Mononuclear cell (primary cell): Measurements from ENCODE around the gene NUP62. TPM values are rescaled to one million over a fixed set of nuclear protein-coding genes. Genes with fewer than 3 reads are reported as not detected.

ENCODE experiments used
- H3K27me3 ChIP-seq: 2 replicates; pipeline ENCODE4 v1.6.0; 2011; ENCODE audit warnings: low read length, control low read depth; ENCODE audit not compliant: insufficient read depth
- H3K4me1 ChIP-seq: 2 replicates; pipeline ENCODE4 v1.5.1; 2011; ENCODE audit warnings: mild to moderate bottlenecking, low read length, control low read depth; ENCODE audit not compliant: insufficient read depth
- H3K4me3 ChIP-seq: 2 replicates; pipeline ENCODE4 v1.5.1; 2011; ENCODE audit warnings: mild to moderate bottlenecking, low read length, moderate library complexity
- H3K9me3 ChIP-seq: 2 replicates; pipeline ENCODE4 v1.5.1; 2011; ENCODE audit warnings: low read depth, mild to moderate bottlenecking, control low read depth, low read length
- total RNA-seq: library from RNA; depleted of rRNA; stranded (reverse); fragments of >200 nt; gene quantifications from one replicate; pipeline ENCODE4 v1.2.3, GENCODE V29; 2012

Gene NUP62
- total RNA-seq, 1 donor = 21.8 TPM

GRCh38 chr19:49857061-49857837 lies 72.1 kb downstream of the NUP62 start:
- peaks cover under 1% of the 10 kb centered on the region for H3K27me3 ChIP-seq
- H3K4me1 ChIP-seq = peaks cover 10% of the 10 kb centered on the region
- no peaks in the 10 kb centered on the region for H3K9me3 ChIP-seq
- H3K4me3 ChIP-seq = no peak overlapping the region

Other genes with a start within 250 kb of the NUP62 start
- gene ADM5, start 239.9 kb downstream of the NUP62 start, total RNA-seq = 0.84 TPM
- gene CPT1C, start 238.4 kb downstream of the NUP62 start, total RNA-seq = 0.73 TPM
- gene TSKS, start 166.2 kb downstream of the NUP62 start, total RNA-seq = 0.31 TPM
- 30.2 TPM for gene AP2A1, start 162.5 kb downstream of the NUP62 start, total RNA-seq
- gene FUZ, start 116.2 kb downstream of the NUP62 start, total RNA-seq = 4.6 TPM
- gene MED25, start 111.2 kb downstream of the NUP62 start, total RNA-seq = 15.1 TPM
- gene PTOV1, start 78.3 kb downstream of the NUP62 start, total RNA-seq = 26.1 TPM
- gene PNKP, start 61.9 kb downstream of the NUP62 start, total RNA-seq = 28.4 TPM
- 3.0 TPM for gene AKT1S1, start 52.1 kb downstream of the NUP62 start, total RNA-seq
- gene TBC1D17, start 51.8 kb downstream of the NUP62 start, total RNA-seq = 6.1 TPM
- gene IL4I1, start 32.6 kb downstream of the NUP62 start, total RNA-seq = 2.0 TPM
- 5.0 TPM for gene ATF5, start 299 bp downstream of the NUP62 start, total RNA-seq
- 0.10 TPM for gene SIGLEC11, start 31.7 kb upstream of the NUP62 start, total RNA-seq
- 23.7 TPM for gene VRK3, start 95.9 kb upstream of the NUP62 start, total RNA-seq
- gene ZNF473, start 96.5 kb upstream of the NUP62 start, total RNA-seq = 2.0 TPM
- not detected for gene IZUMO2, start 233.8 kb upstream of the NUP62 start, total RNA-seq